H9 (cell line): ENCODE data around the gene ELOVL6. TPM values are rescaled to one million over a fixed set of nuclear protein-coding genes. Genes with fewer than 3 reads are reported as not detected.

Source experiments
- DNase-seq: peaks from one replicate; pipeline ENCODE4 v3.0.0-alpha.2; 2017
- H2AFZ ChIP-seq: one replicate; pipeline ENCODE4 v1.6.1; 2013; ENCODE audit warnings: mild to moderate bottlenecking, low read length, control low read depth, moderate library complexity
- H2AK5ac ChIP-seq: 2 replicates; pipeline ENCODE4 v1.6.1; 2013; ENCODE audit warnings: low read length, control low read depth, mixed read lengths; ENCODE audit not compliant: insufficient read length
- H2BK120ac ChIP-seq: one replicate; pipeline ENCODE4 v1.6.1; 2013; ENCODE audit warnings: low read depth, mild to moderate bottlenecking, low read length, control low read depth, inconsistent platforms; ENCODE audit not compliant: poor library complexity, severe bottlenecking
- H2BK12ac ChIP-seq: 2 replicates; pipeline ENCODE4 v1.6.1; 2013; ENCODE audit warnings: low read length, control low read depth, mixed read lengths, low read depth; ENCODE audit not compliant: insufficient read length
- H2BK15ac ChIP-seq: 2 replicates; pipeline ENCODE4 v1.6.1; 2013; ENCODE audit warnings: low read depth, low read length, control low read depth
- H2BK20ac ChIP-seq: one replicate; pipeline ENCODE4 v1.6.1; 2013; ENCODE audit warnings: low read depth, mild to moderate bottlenecking, low read length, control low read depth, inconsistent platforms; ENCODE audit not compliant: poor library complexity, severe bottlenecking
- H2BK5ac ChIP-seq: 2 replicates; pipeline ENCODE4 v1.6.1; 2013; ENCODE audit warnings: low read length, control low read depth, mixed read lengths; ENCODE audit not compliant: insufficient read length
- H3K14ac ChIP-seq: 2 replicates; pipeline ENCODE4 v1.6.1; 2013; ENCODE audit warnings: low read length, control low read depth; ENCODE audit not compliant: insufficient read depth
- H3K18ac ChIP-seq: 2 replicates; pipeline ENCODE4 v1.6.1; 2013; ENCODE audit warnings: low read depth, mild to moderate bottlenecking, mixed read lengths, low read length, control low read depth; ENCODE audit not compliant: insufficient read length
- H3K23ac ChIP-seq: 2 replicates; pipeline ENCODE4 v1.6.1; 2013; ENCODE audit warnings: low read length, control low read depth, mixed read lengths, low read depth; ENCODE audit not compliant: insufficient read length
- H3K23me2 ChIP-seq: 2 replicates; pipeline ENCODE4 v1.6.1; 2013; ENCODE audit warnings: low read depth, mild to moderate bottlenecking, mixed read lengths, low read length, control low read depth; ENCODE audit not compliant: insufficient read length, poor library complexity, severe bottlenecking
- H3K27ac ChIP-seq: 2 replicates; pipeline ENCODE4 v1.5.1; 2013; ENCODE audit warnings: low read length, control low read depth, mixed read lengths, low read depth; ENCODE audit not compliant: insufficient read length
- H3K27me3 ChIP-seq: 2 replicates; pipeline ENCODE4 v1.6.1; 2013; ENCODE audit warnings: low read length, control low read depth, inconsistent platforms; ENCODE audit not compliant: insufficient read depth
- H3K4ac ChIP-seq: 2 replicates; pipeline ENCODE4 v1.6.1; 2013; ENCODE audit warnings: low read depth, mild to moderate bottlenecking, control low read depth, inconsistent platforms, low read length, moderate library complexity
- H3K4me1 ChIP-seq: 2 replicates; pipeline ENCODE4 v1.6.1; 2013; ENCODE audit warnings: low read length, control low read depth, inconsistent platforms; ENCODE audit not compliant: insufficient read depth
- H3K4me2 ChIP-seq: 2 replicates; pipeline ENCODE4 v1.6.1; 2013; ENCODE audit warnings: low read length, control low read depth, mixed read lengths; ENCODE audit not compliant: insufficient read length, insufficient read depth
- H3K56ac ChIP-seq: 2 replicates; pipeline ENCODE4 v1.6.1; 2013; ENCODE audit warnings: low read depth, mild to moderate bottlenecking, mixed read lengths, low read length, control low read depth; ENCODE audit not compliant: insufficient read length
- H3K79me1 ChIP-seq: 2 replicates; pipeline ENCODE4 v1.6.1; 2013; ENCODE audit warnings: low read depth, mild to moderate bottlenecking, moderate library complexity, low read length, control low read depth, inconsistent platforms; ENCODE audit not compliant: insufficient read depth, poor library complexity, severe bottlenecking
- H3K79me2 ChIP-seq: 2 replicates; pipeline ENCODE4 v1.6.1; 2013; ENCODE audit warnings: low read length, control low read depth, inconsistent platforms; ENCODE audit not compliant: insufficient read depth
- H3K9ac ChIP-seq: 2 replicates; pipeline ENCODE4 v1.6.1; 2013; ENCODE audit warnings: low read length, control low read depth, mixed read lengths; ENCODE audit not compliant: insufficient read length; ENCODE audit errors: extremely low read depth
- H3K9me3 ChIP-seq: one replicate; pipeline ENCODE4 v1.6.1; 2013; ENCODE audit warnings: low read depth, low read length, inconsistent platforms; ENCODE audit not compliant: control insufficient read depth
- H3T11ph ChIP-seq: one replicate; pipeline ENCODE4 v1.6.1; 2013; ENCODE audit warnings: mild to moderate bottlenecking, low read length, control low read depth, inconsistent platforms
- H4K20me1 ChIP-seq: one replicate; pipeline ENCODE4 v1.6.1; 2013; ENCODE audit not compliant: control insufficient read depth, insufficient read length, insufficient read depth
- H4K5ac ChIP-seq: 2 replicates; pipeline ENCODE4 v1.6.1; 2013; ENCODE audit warnings: low read depth, mild to moderate bottlenecking, mixed read lengths, low read length, control low read depth; ENCODE audit not compliant: insufficient read length
- H4K8ac ChIP-seq: replicated peaks from 2 replicates; pipeline ENCODE4 v1.6.1; 2013; ENCODE audit warnings: low read length, control low read depth, mixed read lengths, low read depth; ENCODE audit not compliant: insufficient read length
- H4K91ac ChIP-seq: 2 replicates; pipeline ENCODE4 v1.6.1; 2013; ENCODE audit warnings: low read depth, mild to moderate bottlenecking, moderate library complexity, mixed read lengths, low read length, control low read depth; ENCODE audit not compliant: insufficient read length
- H3K27ac Mint-ChIP-seq, 3 experiments: 2 replicates in 2 of 3; 3 replicates in 1 of 3; pipeline ENCODE4 v1.8.0; 2020 to 2021; ENCODE audit warnings: mixed read lengths in 3 of 3, mild to moderate bottlenecking in 1 of 3, moderate library complexity in 1 of 3
- H3K27me3 Mint-ChIP-seq: 2 replicates; pipeline ENCODE4 v1.8.0; 2021; ENCODE audit warnings: low read depth, mild to moderate bottlenecking, moderate library complexity, mixed read lengths
- H3K36me3 Mint-ChIP-seq, 3 experiments: 2 replicates in 2 of 3; 3 replicates in 1 of 3; pipeline ENCODE4 v1.8.0; 2020 to 2021; ENCODE audit warnings: low read depth in 3 of 3, mixed read lengths in 3 of 3; ENCODE audit not compliant: insufficient read depth in 1 of 3
- H3K4me1 Mint-ChIP-seq, 2 experiments: 2 replicates each; pipeline ENCODE4 v1.8.0; 2020; ENCODE audit warnings: mixed read lengths in 2 of 2
- H3K4me3 Mint-ChIP-seq, 2 experiments: 2 replicates in 1 of 2; 3 replicates in 1 of 2; pipeline ENCODE4 v1.8.0; 2020 to 2021; ENCODE audit warnings: mild to moderate bottlenecking in 2 of 2, mixed read lengths in 2 of 2, moderate library complexity in 1 of 2
- H3K9me3 Mint-ChIP-seq, 2 experiments: 2 replicates in 1 of 2; 3 replicates in 1 of 2; pipeline ENCODE4 v1.8.0; 2020; ENCODE audit warnings: mild to moderate bottlenecking in 2 of 2, mixed read lengths in 2 of 2, moderate library complexity in 1 of 2
- CTCF ChIP-seq: fragments of 200-600 bp; sonication (generic); conservative IDR thresholded peaks from 3 replicates; pipeline ENCODE4 v1.8.0; 2021; ENCODE audit warnings: antibody characterized with exemption, mild to moderate bottlenecking
- WGBS: extraction: QIAGEN DNeasy Blood & Tissue Kit; methylation state at CpG from one replicate; pipeline ENCODE4 v1.1.7; 2013; ENCODE audit warnings: missing lambda C conversion rate, low lambda C conversion rate, mixed read lengths; ENCODE audit not compliant: insufficient read length; ENCODE audit errors: extremely low coverage; 5-methylcytosine and 5-hydroxymethylcytosine counted together
- total RNA-seq: library from RNA; stranded (reverse); gene quantifications from 2 replicates; pipeline ENCODE4 v1.2.1, GENCODE V29; 2021

The ELOVL6 gene
- total RNA-seq, 1 experiment from 2014 or later: 64.6 TPM

- Histone ChIP-seq H2BK20ac (no peak overlapping the region), H3K14ac (no peak overlapping the region), H3K23me2 (no peaks in the 10 kb centered on the region), H2BK12ac (no peak overlapping the region), H2AFZ (no peak overlapping the region), H4K91ac (no peak overlapping the region), H3K79me1 (no peaks in the 10 kb centered on the region), H2AK5ac (no peak overlapping the region), H3K4ac (no peak overlapping the region), H3K18ac (no peak overlapping the region), H2BK120ac (no peak overlapping the region), H3K27me3 (no peaks in the 10 kb centered on the region), H3K56ac (no peak overlapping the region), H4K8ac (no peak overlapping the region), H2BK15ac (no peak overlapping the region), H3T11ph (no peak overlapping the region), H3K9me3 (no peaks in the 10 kb centered on the region), H3K4me2 (no peak overlapping the region), H3K79me2 (no peaks in the 10 kb centered on the region; the same call in 1 of the 2 replicates), H3K27ac (no peak overlapping the region), H4K20me1 (no peaks in the 10 kb centered on the region), H2BK5ac (no peak overlapping the region), H3K4me1 (peaks cover 2% of the 10 kb centered on the region; the same call in 1 of the 2 replicates), H4K5ac (no peak overlapping the region), H3K23ac (no peak overlapping the region), H3K9ac (no peak overlapping the region)
- Mint-ChIP-seq H3K27me3 (no peaks in the 10 kb centered on the region), H3K27ac (peak overlapping the region in 1 of 3 experiments; percentile 79; a peak in 2 of 7 replicates), H3K4me3 (no peak overlapping the region), H3K9me3 (no peaks in the 10 kb centered on the region), H3K4me1 (peaks cover 51 to 58% of the 10 kb centered on the region in 2 experiments), H3K36me3 (peaks cover 2 to 14% (median 12%) of the 10 kb centered on the region in 3 experiments; a peak in 6 of 7 replicates)
- WGBS: no CpG with 5 or more reads among the region's 3 CpGs
- no peak for TF ChIP-seq CTCF
- no peak for DNase-seq
Measured at GRCh38 chr4:110108422-110108821, 90.0 kb downstream of the ELOVL6 start.
